ENCODE data around the gene SLC25A14. TPM values are rescaled to one million over a fixed set of nuclear protein-coding genes. Genes with fewer than 3 reads are reported as not detected.

Gene SLC25A14
- total and polyA plus RNA-seq, 2 experiments from 2014 or later, result 8.3 to 14.9 TPM

GRCh38 chrX:130418066-130418465 lies 78.3 kb downstream of the SLC25A14 start:
- peaks cover 8% of the 10 kb centered on the region; the same call in 1 of the 2 replicates for H3K4me1 ChIP-seq (ENCODE audit: insufficient read depth)
- H3K36me3 ChIP-seq (ENCODE audit: insufficient read depth), result no peaks in the 10 kb centered on the region
- Mint-ChIP-seq H3K4me3 (no peak overlapping the region), H3K36me3 (ENCODE audit: low read depth) (peaks cover 6% of the 10 kb centered on the region; the same call in 1 of the 3 replicates), H3K27ac (no peak overlapping the region), H3K9me3 (no peaks in the 10 kb centered on the region), H3K27me3 (ENCODE audit: insufficient read depth, low read depth, poor library complexity) (no peaks in the 10 kb centered on the region), H3K4me1 (peaks cover 16% of the 10 kb centered on the region)
- TF ChIP-seq REST (IDR thresholded peaks at IDR 0.05; ENCODE audit: unreplicated experiment), result no peak
- TF ChIP-seq STAT1 (IDR thresholded peaks at IDR 0.05; ENCODE audit: unreplicated experiment), result no peak
- TF ChIP-seq CREB1 (CRISPR knock-in tag; IDR thresholded peaks at IDR 0.05; ENCODE audit: low read depth), result no peak
- TF ChIP-seq ZNF462 (CRISPR knock-in tag; IDR thresholded peaks at IDR 0.05), result no peak
- no peak for TF ChIP-seq CTCF (conservative IDR thresholded peaks at IDR 0.05; ENCODE audit: low read depth in 2 of 2)
- no peak for TF ChIP-seq ZNF331 (CRISPR knock-in tag; IDR thresholded peaks at IDR 0.05; ENCODE audit: low read depth)
- TF ChIP-seq EZH2 (IDR thresholded peaks at IDR 0.05; ENCODE audit: low read depth, unreplicated experiment), result no peak
- TF ChIP-seq ETS1 (IDR thresholded peaks at IDR 0.05), result no peak
- no peak for TF ChIP-seq JUNB (IDR thresholded peaks at IDR 0.05; ENCODE audit: unreplicated experiment)
- H3K4me3 ChIP-seq, result no peak overlapping the region
- no peak overlapping the region for H3K27ac ChIP-seq (ENCODE audit: low read depth)
- H3K79me2 ChIP-seq (replicated peaks; ENCODE audit: insufficient read depth), result no peaks in the 10 kb centered on the region
- H3K27me3 ChIP-seq (ENCODE audit: insufficient read depth), result no peaks in the 10 kb centered on the region
- no peaks in the 10 kb centered on the region for H4K20me1 ChIP-seq (replicated peaks; ENCODE audit: insufficient read depth)
- ATAC-seq (no peak), DNase-seq (ENCODE audit: low spot score) (no peak)
- H2AFZ ChIP-seq, result no peak overlapping the region
- H3K4me2 ChIP-seq, result no peak overlapping the region
- H3F3A ChIP-seq (replicated peaks; ENCODE audit: low read depth), result no peaks in the 10 kb centered on the region
- no peaks in the 10 kb centered on the region for H3K9me2 ChIP-seq (ENCODE audit: insufficient read depth)

Data from GM23338 (cell line).